IPS-18a (cell line): ENCODE data around the gene SPATS2.
"Not testable (repeated sequence)": the region's sequence is repeated elsewhere in the genome, so short reads cannot be mapped to it uniquely, and the experiment has no call there.

Source experiments
- H3K27ac ChIP-seq: one replicate; pipeline ENCODE4 v1.5.1; 2013; ENCODE audit warnings: low read length
- H3K27me3 ChIP-seq: one replicate; pipeline ENCODE4 v1.6.1; 2013; ENCODE audit warnings: mild to moderate bottlenecking, low read length; ENCODE audit not compliant: control insufficient read depth, insufficient read depth
- H3K36me3 ChIP-seq: one replicate; pipeline ENCODE4 v1.6.1; 2013; ENCODE audit warnings: low read depth, low read length; ENCODE audit not compliant: control insufficient read depth
- H3K4me1 ChIP-seq: one replicate; pipeline ENCODE4 v1.6.1; 2013; ENCODE audit warnings: low read depth, low read length; ENCODE audit not compliant: control insufficient read depth
- H3K4me3 ChIP-seq: one replicate; pipeline ENCODE4 v1.5.1; 2013; ENCODE audit warnings: low read length
- H3K9ac ChIP-seq: one replicate; pipeline ENCODE4 v1.6.1; 2013; ENCODE audit warnings: mild to moderate bottlenecking, low read length, moderate library complexity
- H3K9me3 ChIP-seq: one replicate; pipeline ENCODE4 v1.6.1; 2013; ENCODE audit warnings: low read depth, low read length; ENCODE audit not compliant: control insufficient read depth

SPATS2 gene

GRCh38 chr12:49487605-49488004 is 120.3 kb downstream of the SPATS2 start:
- no peaks in the 10 kb centered on the region for H3K36me3 ChIP-seq
- no peak overlapping the region for H3K27ac ChIP-seq
- H3K4me1 ChIP-seq: peaks cover 30% of the 10 kb centered on the region
- no peak overlapping the region for H3K4me3 ChIP-seq
- no peaks in the 10 kb centered on the region for H3K27me3 ChIP-seq
- no peaks in the 10 kb centered on the region for H3K9me3 ChIP-seq
- H3K9ac ChIP-seq: no peak overlapping the region

- no peaks in the 10 kb centered on the region for H3K36me3 ChIP-seq
- no peaks in the 10 kb centered on the region for H3K9me3 ChIP-seq
- peaks cover 15% of the 10 kb centered on the region for H3K4me1 ChIP-seq
- H3K27me3 ChIP-seq: no peaks in the 10 kb centered on the region
- no peak overlapping the region for H3K27ac ChIP-seq
- H3K9ac ChIP-seq: no peak overlapping the region
- no peak overlapping the region for H3K4me3 ChIP-seq
Observed at GRCh38 chr12:49489154-49489553, 121.9 kb downstream of the SPATS2 start.

- H3K4me3 ChIP-seq: no peak overlapping the region
- H3K4me1 ChIP-seq: peaks cover 9% of the 10 kb centered on the region
- no peaks in the 10 kb centered on the region for H3K27me3 ChIP-seq
- no peaks in the 10 kb centered on the region for H3K36me3 ChIP-seq
- H3K27ac ChIP-seq: no peak overlapping the region
- H3K9ac ChIP-seq: no peak overlapping the region
- H3K9me3 ChIP-seq: no peaks in the 10 kb centered on the region
Observed at GRCh38 chr12:49489720-49490119, 122.5 kb downstream of the SPATS2 start.

GRCh38 chr12:49491823-49492222 is 124.6 kb downstream of the SPATS2 start:
- no peaks in the 10 kb centered on the region for H3K9me3 ChIP-seq
- no peaks in the 10 kb centered on the region for H3K27me3 ChIP-seq
- no peak overlapping the region for H3K4me3 ChIP-seq
- H3K36me3 ChIP-seq: peaks cover under 1% of the 10 kb centered on the region
- H3K27ac ChIP-seq: no peak overlapping the region
- no peak overlapping the region for H3K9ac ChIP-seq
- peaks cover 9% of the 10 kb centered on the region for H3K4me1 ChIP-seq

- Histone ChIP-seq H3K4me1 (peaks cover 9% of the 10 kb centered on the region), H3K9me3 (no peaks in the 10 kb centered on the region), H3K36me3 (peaks cover 3% of the 10 kb centered on the region), H3K27ac (no peak overlapping the region), H3K4me3 (no peak overlapping the region), H3K27me3 (no peaks in the 10 kb centered on the region), H3K9ac (no peak overlapping the region)
Observed at GRCh38 chr12:49493900-49494299, 126.6 kb downstream of the SPATS2 start.

GRCh38 chr12:49496417-49497360 is 129.4 kb downstream of the SPATS2 start:
- peaks cover 5% of the 10 kb centered on the region for H3K36me3 ChIP-seq
- no peaks in the 10 kb centered on the region for H3K4me1 ChIP-seq
- H3K9me3 ChIP-seq: no peaks in the 10 kb centered on the region
- no peak overlapping the region for H3K9ac ChIP-seq
- no peaks in the 10 kb centered on the region for H3K27me3 ChIP-seq
- no peak overlapping the region for H3K4me3 ChIP-seq
- H3K27ac ChIP-seq: no peak overlapping the region

GRCh38 chr12:49501895-49502294 is 134.6 kb downstream of the SPATS2 start:
- H3K9me3 ChIP-seq: no peaks in the 10 kb centered on the region
- H3K9ac ChIP-seq: no peak overlapping the region
- H3K27ac ChIP-seq: no peak overlapping the region
- no peaks in the 10 kb centered on the region for H3K4me1 ChIP-seq
- H3K4me3 ChIP-seq: no peak overlapping the region
- peaks cover 4% of the 10 kb centered on the region for H3K36me3 ChIP-seq
- no peaks in the 10 kb centered on the region for H3K27me3 ChIP-seq

- no peaks in the 10 kb centered on the region for H3K4me1 ChIP-seq
- no peaks in the 10 kb centered on the region for H3K9me3 ChIP-seq
- no peak overlapping the region for H3K9ac ChIP-seq
- H3K27ac ChIP-seq: no peak overlapping the region
- peaks cover 3% of the 10 kb centered on the region for H3K36me3 ChIP-seq
- no peaks in the 10 kb centered on the region for H3K27me3 ChIP-seq
- H3K4me3 ChIP-seq: no peak overlapping the region
Observed at GRCh38 chr12:49502590-49502989, 135.3 kb downstream of the SPATS2 start.

- Histone ChIP-seq H3K36me3 (peaks cover 3% of the 10 kb centered on the region), H3K9ac (no peak overlapping the region), H3K9me3 (no peaks in the 10 kb centered on the region), H3K4me1 (no peaks in the 10 kb centered on the region), H3K4me3 (no peak overlapping the region), H3K27ac (no peak overlapping the region), H3K27me3 (no peaks in the 10 kb centered on the region)
Observed at GRCh38 chr12:49503674-49504180, 136.5 kb downstream of the SPATS2 start.

GRCh38 chr12:49505672-49506071 is 138.4 kb downstream of the SPATS2 start:
- no peaks in the 10 kb centered on the region for H3K9me3 ChIP-seq
- no peak overlapping the region for H3K9ac ChIP-seq
- no peak overlapping the region for H3K4me3 ChIP-seq
- H3K36me3 ChIP-seq: peaks cover 3% of the 10 kb centered on the region
- H3K4me1 ChIP-seq: no peaks in the 10 kb centered on the region
- H3K27ac ChIP-seq: no peak overlapping the region
- H3K27me3 ChIP-seq: no peaks in the 10 kb centered on the region

GRCh38 chr12:49507139-49507538 is 139.9 kb downstream of the SPATS2 start:
- H3K36me3 ChIP-seq: no peaks in the 10 kb centered on the region
- no peaks in the 10 kb centered on the region for H3K9me3 ChIP-seq
- no peaks in the 10 kb centered on the region for H3K4me1 ChIP-seq
- no peak overlapping the region for H3K9ac ChIP-seq
- no peaks in the 10 kb centered on the region for H3K27me3 ChIP-seq
- no peak overlapping the region for H3K27ac ChIP-seq
- no peak overlapping the region for H3K4me3 ChIP-seq

- not testable (repeated sequence) for H3K9me3 ChIP-seq, H3K4me3 ChIP-seq, H3K4me1 ChIP-seq, H3K9ac ChIP-seq, H3K27ac ChIP-seq, H3K36me3 ChIP-seq, H3K27me3 ChIP-seq
Observed at GRCh38 chr12:49509681-49510080, 142.4 kb downstream of the SPATS2 start.
